Fibroblast of mammary gland (primary cell): ENCODE measurements around the gene ADGRB3.

Experiments used
- DNase-seq: peaks from one replicate; pipeline ENCODE4 v3.0.0-alpha.2; 2010; ENCODE audit warnings: low read depth
- H3K4me3 ChIP-seq: 2 replicates; pipeline ENCODE4 v1.5.1; 2011; ENCODE audit warnings: low read depth, mild to moderate bottlenecking, low read length, moderate library complexity; ENCODE audit not compliant: control insufficient read depth
- TF ChIP-seq, protein P1 (sequence below): conservative IDR thresholded peaks from 2 replicates; pipeline ENCODE4 v1.5.1; 2011; ENCODE audit warnings: low read depth, low read length, inconsistent platforms; ENCODE audit not compliant: control insufficient read depth, insufficient read depth

The ADGRB3 gene

GRCh38 chr6:69263297-69263696 is 628.2 kb downstream of the ADGRB3 start:
- no peak for DNase-seq
- no peak overlapping the region for H3K4me3 ChIP-seq
- TF ChIP-seq, protein P1, sequence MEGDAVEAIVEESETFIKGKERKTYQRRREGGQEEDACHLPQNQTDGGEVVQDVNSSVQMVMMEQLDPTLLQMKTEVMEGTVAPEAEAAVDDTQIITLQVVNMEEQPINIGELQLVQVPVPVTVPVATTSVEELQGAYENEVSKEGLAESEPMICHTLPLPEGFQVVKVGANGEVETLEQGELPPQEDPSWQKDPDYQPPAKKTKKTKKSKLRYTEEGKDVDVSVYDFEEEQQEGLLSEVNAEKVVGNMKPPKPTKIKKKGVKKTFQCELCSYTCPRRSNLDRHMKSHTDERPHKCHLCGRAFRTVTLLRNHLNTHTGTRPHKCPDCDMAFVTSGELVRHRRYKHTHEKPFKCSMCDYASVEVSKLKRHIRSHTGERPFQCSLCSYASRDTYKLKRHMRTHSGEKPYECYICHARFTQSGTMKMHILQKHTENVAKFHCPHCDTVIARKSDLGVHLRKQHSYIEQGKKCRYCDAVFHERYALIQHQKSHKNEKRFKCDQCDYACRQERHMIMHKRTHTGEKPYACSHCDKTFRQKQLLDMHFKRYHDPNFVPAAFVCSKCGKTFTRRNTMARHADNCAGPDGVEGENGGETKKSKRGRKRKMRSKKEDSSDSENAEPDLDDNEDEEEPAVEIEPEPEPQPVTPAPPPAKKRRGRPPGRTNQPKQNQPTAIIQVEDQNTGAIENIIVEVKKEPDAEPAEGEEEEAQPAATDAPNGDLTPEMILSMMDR: no peak

DNA sequence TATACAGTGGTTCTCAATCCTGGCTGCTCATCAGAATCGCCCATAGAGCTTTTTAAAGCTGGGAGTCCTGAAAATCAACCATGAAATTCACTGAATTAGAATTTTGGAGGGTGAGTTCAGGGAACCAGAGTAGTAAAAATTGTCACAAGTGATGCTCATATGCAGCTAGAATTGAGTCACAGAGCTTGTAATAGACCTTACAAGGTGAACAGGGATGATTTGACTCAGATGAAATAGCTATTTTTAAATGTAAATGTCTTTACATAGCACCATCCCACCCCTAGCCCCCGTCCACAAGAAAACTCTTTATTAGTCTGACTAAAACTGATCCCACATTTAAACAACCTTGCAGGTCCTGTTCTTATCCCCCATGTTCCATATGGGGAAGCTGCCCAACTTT is 630.0 kb downstream of the ADGRB3 start:
- no peak for DNase-seq
- no peak overlapping the region for H3K4me3 ChIP-seq
- TF ChIP-seq, protein P1: no peak

DNA sequence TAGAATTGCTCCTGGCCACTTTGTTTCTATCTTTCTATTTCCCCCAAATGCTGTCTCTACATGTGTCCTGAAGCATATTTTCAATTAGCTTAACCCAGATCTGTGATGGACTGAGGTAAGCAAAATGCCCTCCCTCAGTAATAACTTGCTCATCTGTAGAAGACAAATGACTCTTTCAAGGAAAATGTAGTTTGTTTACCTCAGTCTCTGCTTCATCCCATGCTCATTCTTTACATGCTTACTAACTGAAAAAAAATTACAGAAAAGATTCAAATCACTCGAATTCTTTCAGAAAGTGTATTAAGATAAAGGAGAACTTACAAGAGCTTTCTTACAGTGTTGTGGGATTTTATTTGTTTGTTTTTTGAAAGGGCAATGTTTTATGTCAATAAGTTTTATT is 630.6 kb downstream of the ADGRB3 start:
- no peak for DNase-seq
- TF ChIP-seq, protein P1: no peak
- H3K4me3 ChIP-seq: no peak overlapping the region

DNA sequence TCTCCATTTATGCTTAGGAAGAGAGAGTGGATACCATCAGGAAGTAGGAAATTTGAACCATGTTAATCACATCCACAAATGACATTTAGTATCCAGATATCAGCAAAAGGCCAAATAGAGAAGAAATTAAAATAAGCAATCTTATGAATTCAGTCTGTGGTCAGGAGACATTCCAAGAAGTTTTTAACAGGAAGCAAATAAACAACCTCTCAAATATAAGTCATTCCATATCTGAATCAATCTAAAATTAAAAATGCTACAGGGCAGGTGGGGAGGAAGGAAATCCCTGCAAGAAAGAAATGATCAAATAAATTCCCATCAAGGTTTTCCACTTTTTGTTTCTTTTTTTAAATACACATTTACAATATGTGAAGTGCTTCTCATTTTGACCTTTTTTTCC is 641.1 kb downstream of the ADGRB3 start:
- DNase-seq: no peak
- H3K4me3 ChIP-seq: no peak overlapping the region
- TF ChIP-seq, protein P1: no peak

GRCh38 chr6:69279805-69280204 is 644.7 kb downstream of the ADGRB3 start:
- DNase-seq: no peak
- TF ChIP-seq, protein P1: no peak
- no peak overlapping the region for H3K4me3 ChIP-seq

DNA sequence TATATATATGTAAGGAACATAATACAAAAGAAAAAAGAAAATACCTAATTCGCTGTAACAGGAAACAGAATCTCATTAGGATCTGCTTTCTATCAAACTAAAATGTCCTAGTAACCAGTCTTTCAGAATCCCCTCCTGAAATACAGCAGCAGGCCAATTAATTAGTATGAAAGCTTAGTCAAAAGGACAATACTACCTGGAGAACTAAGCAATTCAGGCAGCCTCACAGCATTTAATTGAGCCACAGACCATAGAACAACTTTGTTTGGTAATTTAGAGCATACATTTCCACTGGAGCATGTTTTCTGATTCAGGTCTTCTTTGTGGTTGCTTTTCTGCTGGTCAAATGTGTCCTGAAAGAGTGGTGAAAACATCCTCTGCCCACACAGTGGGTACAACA is 645.8 kb downstream of the ADGRB3 start:
- H3K4me3 ChIP-seq: no peak overlapping the region
- TF ChIP-seq, protein P1: no peak
- DNase-seq: no peak

- TF ChIP-seq, protein P1: no peak
- H3K4me3 ChIP-seq: no peak overlapping the region
- no peak for DNase-seq
These were observed 649.2 kb downstream of the ADGRB3 start for GRCh38 chr6:69284176-69284730.
